Osteocyte (in vitro differentiated cells): ENCODE measurements around the gene CTU1. TPM values are rescaled to one million over a fixed set of nuclear protein-coding genes. Genes with fewer than 3 reads are reported as not detected.

Source experiments
- DNase-seq: peaks from one replicate; pipeline ENCODE4 v3.0.0; 2021; ENCODE audit warnings: mixed read lengths; ENCODE audit not compliant: unreplicated experiment; ENCODE audit errors: extremely low spot score
- H3K27ac Mint-ChIP-seq: one replicate; pipeline ENCODE4 v1.8.0; 2021; ENCODE audit warnings: mild to moderate bottlenecking, mixed read lengths; ENCODE audit not compliant: unreplicated experiment
- H3K27me3 Mint-ChIP-seq: one replicate; pipeline ENCODE4 v1.8.0; 2021; ENCODE audit warnings: mixed read lengths; ENCODE audit not compliant: unreplicated experiment
- H3K36me3 Mint-ChIP-seq: one replicate; pipeline ENCODE4 v1.8.0; 2021; ENCODE audit warnings: mixed read lengths; ENCODE audit not compliant: unreplicated experiment
- H3K4me1 Mint-ChIP-seq: one replicate; pipeline ENCODE4 v1.8.0; 2021; ENCODE audit warnings: mixed read lengths; ENCODE audit not compliant: unreplicated experiment
- H3K4me3 Mint-ChIP-seq: one replicate; pipeline ENCODE4 v1.8.0; 2021; ENCODE audit warnings: mild to moderate bottlenecking, moderate library complexity, mixed read lengths; ENCODE audit not compliant: unreplicated experiment
- H3K9me3 Mint-ChIP-seq: one replicate; pipeline ENCODE4 v1.8.0; 2021; ENCODE audit warnings: mixed read lengths; ENCODE audit not compliant: unreplicated experiment
- CTCF ChIP-seq: fragments of 200-600 bp; sonication (generic); IDR thresholded peaks from 2 replicates; pipeline ENCODE4 v1.5.0; 2021; ENCODE audit warnings: antibody characterized with exemption, mild to moderate bottlenecking, moderate library complexity
- total RNA-seq: library from RNA; stranded (reverse); gene quantifications from 2 replicates; pipeline ENCODE4 v1.2.1, GENCODE V29; 2021

The CTU1 gene
- total RNA-seq, 1 donor from 2014 or later = 5.6 TPM

GRCh38 chr19:51142119-51142518, 33.9 kb upstream of the CTU1 start, which contains the start of gene SIGLEC7:
Gene SIGLEC7, plus strand, starts transcription at chr19:51142301. Its CDS starts 69 bp downstream, at chr19:51142370.
- Mint-ChIP-seq H3K9me3 (no peaks in the 10 kb centered on the region), H3K4me3 (no peak within 1 kb of the TSS), H3K36me3 (no peaks in the 10 kb centered on the region), H3K27ac (no peak within 1 kb of the TSS), H3K27me3 (peaks cover 2% of the 10 kb centered on the region), H3K4me1 (no peaks in the 10 kb centered on the region)
- peak; percentile 81 for DNase-seq
- no peak for TF ChIP-seq CTCF

GRCh38 chr19:51141181-51141580, 33.0 kb upstream of the CTU1 start:
- Mint-ChIP-seq H3K36me3 (no peaks in the 10 kb centered on the region), H3K4me3 (no peak overlapping the region), H3K4me1 (no peaks in the 10 kb centered on the region), H3K27ac (no peak overlapping the region), H3K27me3 (peaks cover 2% of the 10 kb centered on the region), H3K9me3 (no peaks in the 10 kb centered on the region)
- TF ChIP-seq CTCF = no peak
- DNase-seq = no peak

GRCh38 chr19:51140441-51140840, 32.2 kb upstream of the CTU1 start:
- no peaks in the 10 kb centered on the region for H3K4me1 Mint-ChIP-seq
- H3K27me3 Mint-ChIP-seq = peaks cover 2% of the 10 kb centered on the region
- peak; percentile 51 for DNase-seq
- peaks cover 6% of the 10 kb centered on the region for H3K9me3 Mint-ChIP-seq
- no peak overlapping the region for H3K27ac Mint-ChIP-seq
- no peak for TF ChIP-seq CTCF
- no peak overlapping the region for H3K4me3 Mint-ChIP-seq
- no peaks in the 10 kb centered on the region for H3K36me3 Mint-ChIP-seq

- peaks cover 2% of the 10 kb centered on the region for H3K27me3 Mint-ChIP-seq
- no peak overlapping the region for H3K27ac Mint-ChIP-seq
These were observed 31.2 kb upstream of the CTU1 start for GRCh38 chr19:51139299-51140014.

More at GRCh38 chr19:51139299-51140014, 31.2 kb upstream of the CTU1 start:
- Mint-ChIP-seq H3K9me3 (peaks cover 15% of the 10 kb centered on the region), H3K4me1 (no peaks in the 10 kb centered on the region), H3K4me3 (no peak overlapping the region), H3K36me3 (no peaks in the 10 kb centered on the region)
- no peak for TF ChIP-seq CTCF
- DNase-seq = no peak
